H1 (cell line): ENCODE measurements around the gene HPN. TPM values are rescaled to one million over a fixed set of nuclear protein-coding genes. Genes with fewer than 3 reads are reported as not detected.
A peak's percentile ranks its signal among the peaks of the same experiment; 100 is the strongest.

ENCODE experiments used
- CTCF ChIA-PET: fragments of 300-600 bp; sonication (Branson Sonifier 250); formaldehyde crosslinking; loops from one replicate; lab custom pipeline; 2021; ENCODE audit not compliant: partially characterized antibody; lab: Charles Lee
- POLR2A ChIA-PET: fragments of 300-600 bp; sonication (Branson Sonifier 250); formaldehyde crosslinking; loops from one replicate; lab custom pipeline; 2021; ENCODE audit warnings: inconsistent platforms; ENCODE audit not compliant: partially characterized antibody; lab: Charles Lee
- DNase-seq, 2 experiments: peaks; one replicate each; pipeline versions ENCODE4 v3.0.0 to v3.0.0-alpha.2; 2010 to 2022; ENCODE audit warnings: low spot score in 2 of 2, low read depth in 1 of 2, mixed read lengths in 1 of 2
- FAIRE-seq: peaks from 2 replicates; lab custom pipeline; 2011; peaks lifted over from hg19 to GRCh38; lab: Jason Lieb, UNC
- H2AFZ ChIP-seq: 2 replicates; pipeline ENCODE4 v1.8.1; 2012; ENCODE audit warnings: low read length, inconsistent platforms
- H2AK5ac ChIP-seq: 2 replicates; pipeline ENCODE4 v1.6.1; 2013; ENCODE audit warnings: low read depth, low read length
- H2BK120ac ChIP-seq: replicated peaks from 2 replicates; pipeline ENCODE3; 2013; ENCODE audit warnings: low read depth, low read length, inconsistent platforms
- H2BK12ac ChIP-seq: 2 replicates; pipeline ENCODE4 v1.6.1; 2013; ENCODE audit warnings: low read depth, low read length
- H2BK15ac ChIP-seq: 2 replicates; pipeline ENCODE4 v1.6.1; 2013; ENCODE audit warnings: low read length
- H2BK20ac ChIP-seq: 2 replicates; pipeline ENCODE4 v1.6.1; 2013; ENCODE audit warnings: low read length
- H2BK5ac ChIP-seq: 2 replicates; pipeline ENCODE4 v1.6.1; 2013; ENCODE audit warnings: low read depth, low read length
- H3K14ac ChIP-seq: 2 replicates; pipeline ENCODE4 v1.6.1; 2013; ENCODE audit warnings: inconsistent platforms; ENCODE audit not compliant: insufficient read length
- H3K18ac ChIP-seq: 2 replicates; pipeline ENCODE4 v1.6.1; 2013; ENCODE audit warnings: low read length; ENCODE audit errors: extremely low read depth
- H3K23ac ChIP-seq: 2 replicates; pipeline ENCODE4 v1.6.1; 2013; ENCODE audit warnings: inconsistent platforms; ENCODE audit not compliant: insufficient read length
- H3K23me2 ChIP-seq: 2 replicates; pipeline ENCODE4 v1.6.1; 2013; ENCODE audit warnings: low read depth, low read length
- H3K27ac ChIP-seq: 2 replicates; pipeline ENCODE4 v1.6.1; 2011; ENCODE audit warnings: low read depth, low read length, inconsistent platforms
- H3K27me3 ChIP-seq, 4 experiments: replicated peaks in 1 of 4; 1 replicate in 1 of 4; 2 replicates in 3 of 4; pipeline versions ENCODE4 v1.6.1 to v1.8.1; 2011 to 2013; ENCODE audit warnings: low read length in 3 of 4, mild to moderate bottlenecking in 3 of 4, inconsistent platforms in 2 of 4, mixed read lengths in 2 of 4, moderate library complexity in 1 of 4; ENCODE audit not compliant: control insufficient read depth in 3 of 4, insufficient read depth in 3 of 4; ENCODE audit errors: extremely low read depth in 1 of 4
- H3K36me3 ChIP-seq, 4 experiments: 2 replicates each; pipeline versions ENCODE4 v1.6.1 to v1.8.1; 2011 to 2013; ENCODE audit warnings: mild to moderate bottlenecking in 4 of 4, low read length in 3 of 4, moderate library complexity in 2 of 4, control low read depth in 1 of 4, inconsistent platforms in 1 of 4; ENCODE audit not compliant: insufficient read depth in 4 of 4, control insufficient read depth in 2 of 4
- H3K4ac ChIP-seq: replicated peaks from 2 replicates; pipeline ENCODE3; 2013; ENCODE audit warnings: low read length, low read depth, mixed read lengths, inconsistent platforms; ENCODE audit not compliant: insufficient read length
- H3K4me1 ChIP-seq, 4 experiments: replicated peaks in 1 of 4; 1 replicate in 1 of 4; 2 replicates in 3 of 4; pipeline versions ENCODE4 v1.6.1 to v1.8.1; 2011 to 2013; ENCODE audit warnings: low read length in 3 of 4, inconsistent platforms in 2 of 4, mixed read lengths in 1 of 4; ENCODE audit not compliant: insufficient read depth in 4 of 4, control insufficient read depth in 3 of 4
- H3K4me2 ChIP-seq, 2 experiments: 2 replicates each; pipeline versions ENCODE4 v1.6.1 to v1.8.1; 2011 to 2013; ENCODE audit warnings: low read depth in 2 of 2, low read length in 2 of 2, control low read depth in 1 of 2, inconsistent platforms in 1 of 2, mild to moderate bottlenecking in 1 of 2; ENCODE audit not compliant: insufficient read depth in 1 of 2
- H3K4me3 ChIP-seq, 4 experiments: fragments of 200-600, 300-600 bp in 1 of 4; sonication (generic), shearing (Covaris generic), sonication (Bioruptor Twin) in 1 of 4; 2 replicates each; pipeline versions ENCODE4 v1.5.1 to v1.8.1; 2011 to 2016; ENCODE audit warnings: low read length in 4 of 4, low read depth in 3 of 4, control low read depth in 2 of 4, inconsistent platforms in 2 of 4, mild to moderate bottlenecking in 2 of 4, mixed read lengths in 1 of 4, moderate library complexity in 1 of 4; ENCODE audit not compliant: insufficient read depth in 2 of 4; ENCODE audit errors: extremely low read depth in 1 of 4
- H3K56ac ChIP-seq: replicated peaks from 2 replicates; pipeline ENCODE3; 2013; ENCODE audit warnings: low read depth, mild to moderate bottlenecking, mixed read lengths, low read length, inconsistent platforms; ENCODE audit not compliant: insufficient read length
- H3K79me1 ChIP-seq: 2 replicates; pipeline ENCODE4 v1.6.1; 2013; ENCODE audit warnings: low read depth, low read length, control low read depth
- H3K79me2 ChIP-seq, 2 experiments: 2 replicates each; pipeline versions ENCODE4 v1.6.1 to v1.8.1; 2012 to 2013; ENCODE audit warnings: low read length in 2 of 2, mild to moderate bottlenecking in 2 of 2, inconsistent platforms in 1 of 2; ENCODE audit not compliant: insufficient read depth in 2 of 2, control insufficient read depth in 1 of 2
- H3K9ac ChIP-seq, 4 experiments: replicated peaks in 1 of 4; 1 replicate in 1 of 4; 2 replicates in 3 of 4; pipeline versions ENCODE4 v1.6.1 to v1.8.1; 2011 to 2013; ENCODE audit warnings: low read depth in 3 of 4, low read length in 3 of 4, control low read depth in 2 of 4, mild to moderate bottlenecking in 2 of 4, moderate library complexity in 2 of 4, inconsistent platforms in 1 of 4; ENCODE audit errors: extremely low read depth in 1 of 4
- H3K9me3 ChIP-seq, 2 experiments: 2 replicates each; pipeline versions ENCODE4 v1.6.1 to v1.8.1; 2012 to 2013; ENCODE audit warnings: mild to moderate bottlenecking in 2 of 2, moderate library complexity in 2 of 2, control low read depth in 1 of 2, inconsistent platforms in 1 of 2, low read depth in 1 of 2, low read length in 1 of 2, mixed read lengths in 1 of 2; ENCODE audit not compliant: insufficient read depth in 2 of 2
- H4K20me1 ChIP-seq, 2 experiments: replicated peaks in 1 of 2; 2 replicates each; pipeline versions ENCODE3 to v1.8.1; 2011 to 2013; ENCODE audit warnings: inconsistent platforms in 2 of 2, low read length in 2 of 2, mild to moderate bottlenecking in 1 of 2; ENCODE audit not compliant: insufficient read depth in 2 of 2, control insufficient read depth in 1 of 2
- H4K5ac ChIP-seq: 2 replicates; pipeline ENCODE4 v1.6.1; 2013; ENCODE audit warnings: low read length, low read depth, mixed read lengths, inconsistent platforms; ENCODE audit not compliant: insufficient read length
- H4K8ac ChIP-seq: 2 replicates; pipeline ENCODE4 v1.8.0; 2013; ENCODE audit warnings: mild to moderate bottlenecking, moderate library complexity, low read length, inconsistent platforms; ENCODE audit not compliant: insufficient read depth; ENCODE audit errors: extremely low read depth
- H4K91ac ChIP-seq: replicated peaks from 2 replicates; pipeline ENCODE3; 2013; ENCODE audit warnings: low read length, mixed read lengths, inconsistent platforms; ENCODE audit not compliant: insufficient read length
- HDAC6 ChIP-seq: IDR thresholded peaks from one replicate; pipeline ENCODE4 v1.7.1; 2012; ENCODE audit warnings: low read depth, mild to moderate bottlenecking, inconsistent platforms, low read length, moderate library complexity
- SP4 ChIP-seq: IDR thresholded peaks from 2 replicates; pipeline ENCODE4 v1.6.1; 2012; ENCODE audit warnings: low read length, inconsistent platforms
- WGBS, 2 experiments: shearing (Covaris generic) in 1 of 2; methylation state at CpG; one replicate each; pipeline versions ENCODE4 v1.1.6 to v1.1.7; 2013 to 2015; ENCODE audit warnings: low lambda C conversion rate in 2 of 2, mixed read lengths in 2 of 2, inconsistent platforms in 1 of 2, low coverage in 1 of 2, missing lambda C conversion rate in 1 of 2; ENCODE audit not compliant: insufficient replicate concordance in 2 of 2, insufficient coverage in 1 of 2, insufficient read length in 1 of 2; ENCODE audit errors: extremely low coverage in 1 of 2, missing lambda C conversion rate in 1 of 2; 5-methylcytosine and 5-hydroxymethylcytosine counted together
- polyA plus RNA-seq, 7 experiments: library from polyadenylated mRNA; depleted of rRNA in 3 of 7; stranded (reverse) in 5 of 7; unstranded in 2 of 7; fragments of >200 nt in 5 of 7; fragments of 200-250 nt in 2 of 7; gene quantifications; 1 replicate in 5 of 7; 2 replicates in 1 of 7; 4 replicates in 1 of 7; pipeline versions ENCODE4 v1.2.1 to v1.2.3, GENCODE V29; 2011 to 2013; ENCODE audit warnings: missing spikeins in 2 of 7, mixed read lengths in 2 of 7
- total RNA-seq: library from RNA; stranded (reverse); fragmentation: NEBNext Ultra II Directional; extraction: Animal tissue kit (Norgen Biotek cat#: 25700); gene quantifications from 2 replicates; pipeline ENCODE4 v1.2.1, GENCODE V29; 2021

Gene HPN
- total and polyA plus RNA-seq, 2 of the 8 experiments (the other 6 are each of a cell fraction or from before 2014, with no cell fraction given), result 14.7 to 33.7 TPM

DNA sequence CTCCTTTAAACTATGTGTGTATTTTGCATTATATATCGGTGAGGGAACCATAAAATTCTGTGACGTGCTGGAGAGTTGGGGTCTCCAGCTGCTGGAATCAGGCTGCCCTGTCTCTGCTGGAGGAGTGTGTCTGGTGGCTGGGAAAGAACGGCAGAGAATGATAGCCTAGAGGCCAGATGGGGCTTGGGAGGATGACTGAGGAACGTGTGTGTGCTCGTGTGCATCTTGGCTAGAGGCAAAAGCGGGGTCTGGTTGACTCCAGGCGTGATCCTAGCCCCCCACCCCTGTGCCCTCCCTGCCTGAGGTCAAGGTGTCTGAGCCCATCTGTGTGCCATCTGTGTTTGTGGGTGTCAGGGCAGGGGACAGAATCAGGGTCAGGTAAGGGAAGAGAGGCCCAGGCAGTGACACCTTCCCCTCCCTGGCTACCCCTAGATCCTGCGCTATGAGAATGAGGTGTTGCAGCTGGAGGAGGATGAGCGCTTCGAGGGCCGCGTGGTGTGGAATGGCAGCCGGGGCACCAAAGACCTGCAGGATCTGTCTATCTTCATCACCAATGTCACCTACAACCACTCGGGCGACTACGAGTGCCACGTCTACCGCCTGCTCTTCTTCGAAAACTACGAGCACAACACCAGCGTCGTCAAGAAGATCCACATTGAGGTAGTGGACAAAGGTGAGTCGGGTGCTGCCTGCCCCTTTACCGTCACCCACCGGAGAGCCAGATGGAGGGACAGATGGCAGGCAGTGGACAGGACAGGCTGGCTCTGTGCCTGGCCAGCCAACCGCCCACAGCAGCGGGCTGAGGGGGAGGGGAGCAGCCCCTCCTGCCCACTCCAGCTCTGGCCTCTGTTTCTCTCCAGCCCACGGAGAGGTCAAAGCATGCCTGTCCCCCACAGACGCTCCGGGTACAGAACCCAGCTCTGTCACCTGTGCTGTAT is 8.2 kb upstream of the HPN start:
- H3K36me3 ChIP-seq, result peaks cover 0 to 1% (median 0%) of the 10 kb centered on the region in 4 experiments; a peak in 4 of 8 replicates
- H3K4me2 ChIP-seq, result no peak overlapping the region
- no peaks in the 10 kb centered on the region for H3K9me3 ChIP-seq
- no peak overlapping the region for H4K5ac ChIP-seq
- H3K4me3 ChIP-seq, result no peak overlapping the region; a peak in 1 of 8 replicates
- H3K4ac ChIP-seq, result no peak overlapping the region
- FAIRE-seq (no peak), DNase-seq (no peak)
- H3K79me2 ChIP-seq, result no peaks in the 10 kb centered on the region
- no peak overlapping the region for H2BK15ac ChIP-seq
- no peak overlapping the region for H2BK12ac ChIP-seq
- no peak overlapping the region for H3K14ac ChIP-seq
- H3K23me2 ChIP-seq, result peaks cover 10% of the 10 kb centered on the region; the same call in 1 of the 2 replicates
- POLR2A ChIA-PET, result interaction anchor here (1.1 to 1.4 kb wide), 2 partner anchors 10 to 12 kb away, joined by 3 to 5 read pairs; no protein-coding TSS in a partner anchor
- peaks cover 0 to 8% (median 4%) of the 10 kb centered on the region in 4 experiments; a peak in 6 of 7 replicates for H3K4me1 ChIP-seq
- H2BK120ac ChIP-seq, result no peak overlapping the region
- CTCF ChIA-PET, result interaction anchor here (0.7 to 2.9 kb wide), 2 partner anchors 8 to 10 kb away, joined by 4 to 14 read pairs; partner anchors contain the start of gene HPN
- H3K18ac ChIP-seq, result no peak overlapping the region
- no peak overlapping the region for H3K27ac ChIP-seq
- no peak overlapping the region for H4K8ac ChIP-seq
- H3K23ac ChIP-seq, result no peak overlapping the region
- no peak overlapping the region for H2BK20ac ChIP-seq
- no peak overlapping the region for H3K56ac ChIP-seq
- no peak overlapping the region for H2AFZ ChIP-seq
- H2BK5ac ChIP-seq, result no peak overlapping the region
- peaks cover 4 to 32% (median 28%) of the 10 kb centered on the region in 4 experiments for H3K27me3 ChIP-seq
- TF ChIP-seq HDAC6, result no peak
- no peak for TF ChIP-seq SP4
- H2AK5ac ChIP-seq, result no peak overlapping the region
- no peaks in the 10 kb centered on the region for H3K79me1 ChIP-seq
- WGBS, 2 experiments, result 88% methylated on average over 30 of the region's 30 CpGs; no CpG with 5 or more reads in 1 of the 2 experiments
- peak overlapping the region in 1 of 4 experiments; percentile 10; a peak in 1 of 7 replicates for H3K9ac ChIP-seq
- H4K91ac ChIP-seq, result no peak overlapping the region
- H4K20me1 ChIP-seq, result peaks cover 1 to 3% of the 10 kb centered on the region in 2 experiments
